PC-9 (cell line): ENCODE data around the gene TPX2. TPM values are rescaled to one million over a fixed set of nuclear protein-coding genes. Genes with fewer than 3 reads are reported as not detected.

Source experiments
- BruUV-seq: library from RNA; stranded (reverse); fragments of 400-500 nt; replicated peaks from 2 replicates; lab custom pipeline; 2021; lab: Mats Ljungman, UMichigan
- CTCF ChIA-PET: fragments of 300-600 bp; sonication (Branson Sonifier 250); formaldehyde crosslinking; loops from one replicate; lab custom pipeline; 2022; ENCODE audit warnings: antibody characterized with exemption; lab: Charles Lee
- POLR2A ChIA-PET: fragments of 300-600 bp; sonication (Branson Sonifier 250); formaldehyde crosslinking; loops from one replicate; lab custom pipeline; 2022; ENCODE audit warnings: antibody characterized with exemption; ENCODE audit not compliant: unreplicated experiment; lab: Charles Lee
- DNase-seq, 2 experiments: peaks; one replicate each; pipeline versions ENCODE4 v3.0.0 to v3.0.0-alpha.2; 2015 to 2022; ENCODE audit warnings: mixed read lengths in 1 of 2
- H2AFZ ChIP-seq: fragments of 200-600 bp; sonication (generic); 2 replicates; pipeline ENCODE4 v1.8.1; 2017; ENCODE audit warnings: antibody characterized with exemption
- H3F3A ChIP-seq: fragments of 200-600 bp; sonication (generic); 2 replicates; pipeline ENCODE4 v1.8.1; 2017; ENCODE audit warnings: antibody characterized with exemption, mild to moderate bottlenecking, low read depth; ENCODE audit not compliant: insufficient read depth
- H3K27ac ChIP-seq: fragments of 200-600 bp; sonication (generic); 2 replicates; pipeline ENCODE4 v1.6.1; 2016; ENCODE audit warnings: mixed run types
- H3K27me3 ChIP-seq: fragments of 200-600 bp; sonication (generic); 2 replicates; pipeline ENCODE4 v1.6.1; 2016; ENCODE audit warnings: low read depth, mixed run types; ENCODE audit not compliant: insufficient read depth
- H3K36me3 ChIP-seq: fragments of 200-600 bp; sonication (generic); 2 replicates; pipeline ENCODE4 v1.6.1; 2016; ENCODE audit warnings: low read depth, mixed run types
- H3K4me1 ChIP-seq: fragments of 200-600 bp; sonication (generic); replicated peaks from 2 replicates; pipeline ENCODE4 v1.6.1; 2016; ENCODE audit warnings: mixed run types; ENCODE audit not compliant: insufficient read depth
- H3K4me2 ChIP-seq: fragments of 200-600 bp; sonication (generic); 2 replicates; pipeline ENCODE4 v1.6.1; 2017; ENCODE audit warnings: mixed run types
- H3K4me3 ChIP-seq: fragments of 200-600 bp; sonication (generic); 2 replicates; pipeline ENCODE4 v1.6.1; 2016; ENCODE audit warnings: mixed run types
- H3K79me2 ChIP-seq: fragments of 200-600 bp; sonication (generic); 2 replicates; pipeline ENCODE4 v1.6.1; 2017; ENCODE audit warnings: low read depth, mixed run types
- H3K9me2 ChIP-seq: fragments of 200-600 bp; sonication (generic); 2 replicates; pipeline ENCODE4 v1.8.1; 2017; ENCODE audit warnings: mild to moderate bottlenecking; ENCODE audit not compliant: insufficient read depth
- H3K9me3 ChIP-seq: fragments of 200-600 bp; sonication (generic); 2 replicates; pipeline ENCODE4 v1.8.1; 2016; ENCODE audit warnings: low read depth; ENCODE audit not compliant: insufficient read depth
- H4K20me1 ChIP-seq: fragments of 200-600 bp; sonication (generic); 2 replicates; pipeline ENCODE4 v1.8.1; 2017; ENCODE audit not compliant: insufficient read depth
- CTCF ChIP-seq: fragments of 200-600 bp; sonication (generic); conservative IDR thresholded peaks from 2 replicates; pipeline ENCODE4 v1.6.1; 2017; ENCODE audit warnings: mixed run types, antibody characterized with exemption, mild to moderate bottlenecking, moderate library complexity
- EZH2 ChIP-seq: fragments of 200-600 bp; sonication (generic); IDR thresholded peaks from 2 replicates; pipeline ENCODE4 v1.8.0; 2017; ENCODE audit warnings: antibody characterized with exemption, low read depth
- intact Hi-C: fragments of 100-400 bp; cut with micrococcal nuclease; formaldehyde crosslinking; loops from one replicate; pipeline ENCODE4 v1.10.0; 2022; ENCODE audit not compliant: unreplicated experiment
- total RNA-seq: library from RNA; stranded (reverse); gene quantifications from 2 replicates; pipeline ENCODE4 v1.2.3, GENCODE V29; 2021

Gene TPX2
- total RNA-seq, 1 experiment from 2014 or later = 164 TPM

DNA sequence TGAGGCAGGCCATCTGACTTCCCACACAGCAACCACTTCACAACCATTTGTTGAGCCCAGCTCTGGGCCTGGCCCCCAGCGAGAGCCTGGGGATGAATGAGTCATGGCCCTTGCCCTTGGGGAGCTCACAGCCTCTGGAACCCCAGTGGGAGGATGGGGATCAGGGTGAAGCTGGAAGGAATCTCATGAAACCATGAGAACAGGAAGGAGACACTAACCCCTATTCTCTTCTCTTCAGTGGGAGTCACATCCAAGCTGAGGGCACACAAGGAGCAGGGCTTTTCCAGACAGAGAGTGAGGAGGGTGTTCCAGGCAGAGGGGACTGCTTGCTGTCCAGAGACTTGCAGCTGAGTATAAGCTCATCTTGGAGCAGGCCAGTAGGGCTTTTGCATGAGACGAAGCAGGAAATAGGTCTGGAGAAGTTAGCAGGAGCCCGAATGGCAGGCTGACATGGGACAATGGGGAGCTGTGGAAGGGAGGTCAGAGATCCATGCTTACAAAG lies 98.9 kb downstream of the TPX2 start:
- no peak overlapping the region for H3K27ac ChIP-seq
- ChIA-PET POLR2A (interaction anchor here (0.5 to 0.6 kb wide), 3 partner anchors 32 to 637 kb away, joined by 3 to 11 read pairs (median 4); no protein-coding TSS in a partner anchor), CTCF (interaction anchor here (0.7 to 1.0 kb wide), 5 partner anchors 14 to 225 kb away, joined by 3 to 4 read pairs (median 3); partner anchors contain the start of gene PDRG1)
- H3K9me3 ChIP-seq = no peaks in the 10 kb centered on the region
- no peaks in the 10 kb centered on the region for H3K9me2 ChIP-seq
- H3K79me2 ChIP-seq = no peaks in the 10 kb centered on the region
- no peak overlapping the region for H3K4me3 ChIP-seq
- H4K20me1 ChIP-seq = no peaks in the 10 kb centered on the region
- no peak overlapping the region for H2AFZ ChIP-seq
- peaks cover 13% of the 10 kb centered on the region; the same call in 1 of the 2 replicates for H3F3A ChIP-seq
- BruUV-seq = no TSS peak
- DNase-seq = peak in 1 of 2 experiments; percentile 66
- H3K36me3 ChIP-seq = no peaks in the 10 kb centered on the region
- intact Hi-C loops = loop anchor here (5.0 to 10.0 kb wide), 2 partner anchors 271 to 647 kb away; no protein-coding TSS in a partner anchor
- no peaks in the 10 kb centered on the region for H3K27me3 ChIP-seq
- no peak for TF ChIP-seq EZH2
- no peak for TF ChIP-seq CTCF
- no peak overlapping the region for H3K4me2 ChIP-seq
- peaks cover 21% of the 10 kb centered on the region for H3K4me1 ChIP-seq

GRCh38 chr20:31838646-31839292 lies 99.7 kb downstream of the TPX2 start:
- no TSS peak for BruUV-seq
- Histone ChIP-seq H3K4me3 (no peak overlapping the region), H3K9me2 (no peaks in the 10 kb centered on the region), H3K27me3 (no peaks in the 10 kb centered on the region), H3K4me2 (no peak overlapping the region), H3K9me3 (no peaks in the 10 kb centered on the region), H4K20me1 (no peaks in the 10 kb centered on the region), H3K27ac (no peak overlapping the region), H2AFZ (no peak overlapping the region), H3F3A (peaks cover 13% of the 10 kb centered on the region; the same call in 1 of the 2 replicates), H3K36me3 (no peaks in the 10 kb centered on the region), H3K4me1 (peaks cover 21% of the 10 kb centered on the region), H3K79me2 (no peaks in the 10 kb centered on the region)
- ChIA-PET POLR2A (no interaction called here), CTCF (interaction anchor here (0.7 to 1.0 kb wide), 5 partner anchors 13 to 226 kb away, joined by 3 to 4 read pairs (median 3); partner anchors contain the start of gene PDRG1)
- TF ChIP-seq EZH2 = no peak
- no peak for TF ChIP-seq CTCF
- peak in 1 of 2 experiments; percentile 57 for DNase-seq
- intact Hi-C loops = loop anchor here (5.0 to 10.0 kb wide), 2 partner anchors 271 to 646 kb away; no protein-coding TSS in a partner anchor

DNA sequence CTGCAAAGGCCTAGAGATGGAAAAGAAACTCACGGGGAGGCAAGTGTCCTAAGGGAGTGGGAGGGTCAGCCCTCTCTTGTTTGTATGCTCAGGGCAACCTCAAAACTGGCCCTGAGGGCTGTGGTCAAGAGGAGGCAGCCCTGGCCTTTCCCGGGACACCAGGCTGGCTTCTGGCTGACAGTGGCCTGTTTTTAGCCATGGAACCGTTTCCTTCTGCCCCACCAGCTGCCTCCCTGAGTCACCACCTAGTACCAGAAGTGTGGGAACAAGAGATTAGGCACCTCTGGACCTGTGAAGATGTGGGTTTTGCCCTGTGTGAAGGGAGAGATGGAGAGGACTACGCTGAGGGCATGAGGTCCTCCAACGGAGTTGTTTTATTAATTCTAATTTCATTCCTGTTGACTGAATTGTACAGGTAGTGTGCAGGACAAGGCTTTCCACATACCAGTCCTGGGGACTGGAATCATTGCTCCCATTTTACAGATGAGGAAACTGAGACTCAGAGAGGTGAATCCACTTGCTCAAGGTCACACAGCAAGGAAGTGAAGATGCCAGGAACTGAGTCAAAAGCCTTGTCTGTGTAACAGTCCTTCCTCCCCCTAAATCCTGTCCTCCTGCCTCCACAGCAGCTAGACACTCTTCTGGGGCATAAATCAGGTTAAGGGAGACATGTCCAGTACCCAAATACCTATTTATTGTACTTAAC lies 100.8 kb downstream of the TPX2 start:
- H3K36me3 ChIP-seq = no peaks in the 10 kb centered on the region
- peaks cover 21% of the 10 kb centered on the region for H3K4me1 ChIP-seq
- H3K27me3 ChIP-seq = no peaks in the 10 kb centered on the region
- no peaks in the 10 kb centered on the region for H3K9me3 ChIP-seq
- H3K9me2 ChIP-seq = no peaks in the 10 kb centered on the region
- no TSS peak for BruUV-seq
- CTCF ChIA-PET = no interaction called here
- TF ChIP-seq EZH2 (no peak), CTCF (no peak)
- H3K4me2 ChIP-seq = no peak overlapping the region
- H3K27ac ChIP-seq = no peak overlapping the region
- peaks cover 13% of the 10 kb centered on the region; the same call in 1 of the 2 replicates for H3F3A ChIP-seq
- intact Hi-C loops = loop anchor here (5.0 to 10.0 kb wide), 3 partner anchors 113 to 645 kb away; no protein-coding TSS in a partner anchor
- H4K20me1 ChIP-seq = no peaks in the 10 kb centered on the region
- POLR2A ChIA-PET = no interaction called here
- no peaks in the 10 kb centered on the region for H3K79me2 ChIP-seq
- H2AFZ ChIP-seq = no peak overlapping the region
- H3K4me3 ChIP-seq = no peak overlapping the region
- DNase-seq = peak in 1 of 2 experiments; percentile 41
